Neural cell (in vitro differentiated cells): ENCODE measurements around the gene OTX2.

Experiments
- EP300 ChIP-seq: fragments of 450-650 bp; conservative IDR thresholded peaks from 2 replicates; pipeline ENCODE4 v1.6.1; 2014; ENCODE audit warnings: antibody characterized with exemption, mild to moderate bottlenecking, moderate library complexity; ENCODE audit not compliant: poor library complexity, severe bottlenecking
- EZH2 ChIP-seq: fragments of 200-600, 300-800 bp; shearing (Covaris generic), sonication (generic); IDR thresholded peaks from 2 replicates; pipeline ENCODE4 v1.6.1; 2014; ENCODE audit warnings: antibody characterized with exemption, low read length, borderline replicate concordance, mild to moderate bottlenecking; ENCODE audit not compliant: insufficient read depth, poor library complexity, severe bottlenecking
- MXI1 ChIP-seq: fragments of 450-650 bp; conservative IDR thresholded peaks from 2 replicates; pipeline ENCODE4 v1.6.1; 2014; ENCODE audit warnings: antibody characterized with exemption, mild to moderate bottlenecking; ENCODE audit not compliant: poor library complexity, severe bottlenecking
- POLR2AphosphoS5 ChIP-seq: IDR thresholded peaks from 2 replicates; pipeline ENCODE4 v1.6.1; 2012
- RAD21 ChIP-seq: fragments of 450-650 bp; conservative IDR thresholded peaks from 2 replicates; pipeline ENCODE4 v1.6.1; 2014; ENCODE audit warnings: antibody characterized with exemption, mild to moderate bottlenecking, moderate library complexity
- SMC3 ChIP-seq: fragments of 450-650 bp; conservative IDR thresholded peaks from 2 replicates; pipeline ENCODE4 v1.6.1; 2014; ENCODE audit warnings: antibody characterized with exemption, mild to moderate bottlenecking, moderate library complexity; ENCODE audit not compliant: poor library complexity
- TAF1 ChIP-seq: IDR thresholded peaks from 2 replicates; pipeline ENCODE4 v1.6.1; 2012; ENCODE audit warnings: low read depth
- TF ChIP-seq, protein P1 (sequence below): fragments of 450-650 bp; IDR thresholded peaks from 2 replicates; pipeline ENCODE4 v1.5.1; 2014; ENCODE audit warnings: antibody characterized with exemption, mild to moderate bottlenecking, moderate library complexity; ENCODE audit not compliant: poor library complexity, severe bottlenecking
- TF ChIP-seq, protein P2 (sequence below): IDR thresholded peaks from 2 replicates; pipeline ENCODE4 v1.6.1; 2012; ENCODE audit warnings: borderline replicate concordance

DNA sequence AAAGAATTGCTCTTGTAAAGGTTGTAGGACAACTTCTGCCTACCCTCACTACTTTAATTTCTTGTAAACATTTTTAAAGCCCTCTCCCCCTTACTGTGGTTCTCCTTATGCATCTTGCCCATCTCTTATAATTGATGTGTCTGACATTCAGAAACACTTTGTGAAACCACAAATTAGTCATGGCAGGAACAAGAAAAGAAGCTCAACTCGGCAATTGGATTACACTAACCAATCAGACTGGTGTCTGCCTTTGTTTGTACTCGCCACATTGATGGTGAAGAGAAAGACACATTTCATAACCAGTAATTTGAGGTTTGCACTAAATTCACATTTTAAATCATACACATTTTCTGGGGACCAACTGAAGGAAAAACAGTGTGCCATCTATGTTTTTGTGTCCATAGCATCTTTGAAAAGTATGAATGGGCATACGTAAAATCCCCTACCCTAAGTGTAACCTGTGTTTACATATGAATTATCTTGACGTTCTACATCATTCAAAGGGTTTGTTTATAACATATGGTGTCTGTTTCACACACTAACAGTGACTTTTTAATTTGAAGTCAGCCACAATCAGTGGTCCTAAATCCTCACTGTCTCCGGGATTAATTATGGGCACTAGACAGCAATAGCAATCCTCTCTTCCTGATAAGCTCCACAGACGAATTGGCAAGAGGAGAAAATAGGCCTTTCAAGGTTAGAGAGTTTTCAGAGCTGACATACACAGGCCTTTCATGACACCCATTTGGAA is 49.9 kb downstream of the OTX2 start:
- no peak for TF ChIP-seq EZH2
- no peak for TF ChIP-seq POLR2AphosphoS5
- TF ChIP-seq, protein P1, sequence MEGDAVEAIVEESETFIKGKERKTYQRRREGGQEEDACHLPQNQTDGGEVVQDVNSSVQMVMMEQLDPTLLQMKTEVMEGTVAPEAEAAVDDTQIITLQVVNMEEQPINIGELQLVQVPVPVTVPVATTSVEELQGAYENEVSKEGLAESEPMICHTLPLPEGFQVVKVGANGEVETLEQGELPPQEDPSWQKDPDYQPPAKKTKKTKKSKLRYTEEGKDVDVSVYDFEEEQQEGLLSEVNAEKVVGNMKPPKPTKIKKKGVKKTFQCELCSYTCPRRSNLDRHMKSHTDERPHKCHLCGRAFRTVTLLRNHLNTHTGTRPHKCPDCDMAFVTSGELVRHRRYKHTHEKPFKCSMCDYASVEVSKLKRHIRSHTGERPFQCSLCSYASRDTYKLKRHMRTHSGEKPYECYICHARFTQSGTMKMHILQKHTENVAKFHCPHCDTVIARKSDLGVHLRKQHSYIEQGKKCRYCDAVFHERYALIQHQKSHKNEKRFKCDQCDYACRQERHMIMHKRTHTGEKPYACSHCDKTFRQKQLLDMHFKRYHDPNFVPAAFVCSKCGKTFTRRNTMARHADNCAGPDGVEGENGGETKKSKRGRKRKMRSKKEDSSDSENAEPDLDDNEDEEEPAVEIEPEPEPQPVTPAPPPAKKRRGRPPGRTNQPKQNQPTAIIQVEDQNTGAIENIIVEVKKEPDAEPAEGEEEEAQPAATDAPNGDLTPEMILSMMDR = no peak
- TF ChIP-seq, protein P2, sequence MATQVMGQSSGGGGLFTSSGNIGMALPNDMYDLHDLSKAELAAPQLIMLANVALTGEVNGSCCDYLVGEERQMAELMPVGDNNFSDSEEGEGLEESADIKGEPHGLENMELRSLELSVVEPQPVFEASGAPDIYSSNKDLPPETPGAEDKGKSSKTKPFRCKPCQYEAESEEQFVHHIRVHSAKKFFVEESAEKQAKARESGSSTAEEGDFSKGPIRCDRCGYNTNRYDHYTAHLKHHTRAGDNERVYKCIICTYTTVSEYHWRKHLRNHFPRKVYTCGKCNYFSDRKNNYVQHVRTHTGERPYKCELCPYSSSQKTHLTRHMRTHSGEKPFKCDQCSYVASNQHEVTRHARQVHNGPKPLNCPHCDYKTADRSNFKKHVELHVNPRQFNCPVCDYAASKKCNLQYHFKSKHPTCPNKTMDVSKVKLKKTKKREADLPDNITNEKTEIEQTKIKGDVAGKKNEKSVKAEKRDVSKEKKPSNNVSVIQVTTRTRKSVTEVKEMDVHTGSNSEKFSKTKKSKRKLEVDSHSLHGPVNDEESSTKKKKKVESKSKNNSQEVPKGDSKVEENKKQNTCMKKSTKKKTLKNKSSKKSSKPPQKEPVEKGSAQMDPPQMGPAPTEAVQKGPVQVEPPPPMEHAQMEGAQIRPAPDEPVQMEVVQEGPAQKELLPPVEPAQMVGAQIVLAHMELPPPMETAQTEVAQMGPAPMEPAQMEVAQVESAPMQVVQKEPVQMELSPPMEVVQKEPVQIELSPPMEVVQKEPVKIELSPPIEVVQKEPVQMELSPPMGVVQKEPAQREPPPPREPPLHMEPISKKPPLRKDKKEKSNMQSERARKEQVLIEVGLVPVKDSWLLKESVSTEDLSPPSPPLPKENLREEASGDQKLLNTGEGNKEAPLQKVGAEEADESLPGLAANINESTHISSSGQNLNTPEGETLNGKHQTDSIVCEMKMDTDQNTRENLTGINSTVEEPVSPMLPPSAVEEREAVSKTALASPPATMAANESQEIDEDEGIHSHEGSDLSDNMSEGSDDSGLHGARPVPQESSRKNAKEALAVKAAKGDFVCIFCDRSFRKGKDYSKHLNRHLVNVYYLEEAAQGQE = no peak
- TF ChIP-seq SMC3 = no peak
- TF ChIP-seq TAF1 = no peak
- no peak for TF ChIP-seq RAD21
- TF ChIP-seq MXI1 = no peak
- TF ChIP-seq EP300 = no peak
